GM19372 (cell line): ENCODE results near the gene TMEM198.
A peak's percentile ranks its signal among the peaks of the same experiment; 100 is the strongest.

Source experiments
- ATAC-seq: cut with Tn5 transposase; IDR thresholded peaks from one replicate; pipeline ENCODE4 v1.9.1; 2021; ENCODE audit warnings: mild to moderate bottlenecking, low read depth, moderate library complexity; ENCODE audit not compliant: unreplicated experiment

The TMEM198 gene

GRCh38 chr2:219543596-219544358, at the start of gene TMEM198, which contains the start of gene CHPF:
Gene TMEM198 (plus strand): TSS chr2:219544028. CDS start chr2:219544728, 700 bp downstream.
Gene CHPF (minus strand): TSS chr2:219543809. CDS start chr2:219543538, 271 bp downstream.
- peak; percentile 74 for ATAC-seq

GRCh38 chr2:219494952-219495530, 48.8 kb upstream of the TMEM198 start:
- no peak for ATAC-seq

GRCh38 chr2:219495531-219496122, 48.2 kb upstream of the TMEM198 start:
- ATAC-seq, result no peak

- no peak for ATAC-seq
Observed at GRCh38 chr2:219496247-219496824, 47.5 kb upstream of the TMEM198 start.

- ATAC-seq, result no peak
Observed at GRCh38 chr2:219496825-219497494, 46.9 kb upstream of the TMEM198 start.

- ATAC-seq, result peak; percentile 32
Observed at GRCh38 chr2:219497495-219498279, 46.1 kb upstream of the TMEM198 start.

- ATAC-seq, result peak; percentile 89
Observed at GRCh38 chr2:219498280-219499057, 45.4 kb upstream of the TMEM198 start, which contains the start of gene GMPPA. Gene GMPPA (plus strand): TSS chr2:219498891. CDS start chr2:219499976, 1,085 bp downstream.

- ATAC-seq, result no peak
Observed at GRCh38 chr2:219499058-219499307, 44.8 kb upstream of the TMEM198 start.

- no peak for ATAC-seq
Observed at GRCh38 chr2:219499555-219499954, 44.3 kb upstream of the TMEM198 start.

- ATAC-seq, result no peak
Observed at GRCh38 chr2:219500135-219500534, 43.7 kb upstream of the TMEM198 start.

GRCh38 chr2:219501849-219502248, 42.0 kb upstream of the TMEM198 start:
- ATAC-seq, result no peak

GRCh38 chr2:219502618-219503017, 41.2 kb upstream of the TMEM198 start:
- no peak for ATAC-seq

GRCh38 chr2:219505585-219505984, 38.2 kb upstream of the TMEM198 start:
- ATAC-seq, result no peak

GRCh38 chr2:219506153-219506801, 37.6 kb upstream of the TMEM198 start:
- no peak for ATAC-seq

GRCh38 chr2:219506802-219507526, 36.9 kb upstream of the TMEM198 start:
- no peak for ATAC-seq

GRCh38 chr2:219507581-219508443, 36.0 kb upstream of the TMEM198 start:
- no peak for ATAC-seq

GRCh38 chr2:219508444-219508734, 35.4 kb upstream of the TMEM198 start:
- no peak for ATAC-seq
